Measurements from ENCODE around the gene TRPC4.
A peak's percentile ranks its signal among the peaks of the same experiment; 100 is the strongest.

Gene TRPC4

GRCh38 chr13:37868691-37869505, 674 bp downstream of the TRPC4 start:
- in situ Hi-C loops (cut with HindIII; ENCODE audit: low sequenced_read_pairs), result no loop called here
- peak; percentile 46 for DNase-seq (ENCODE audit: low read depth, low spot score)
- peak overlapping the region; percentile 70 for H3K4me3 ChIP-seq (ENCODE audit: low read depth, low read length)
- no peak for TF ChIP-seq CTCF (IDR thresholded peaks at IDR 0.05; ENCODE audit: low read depth, low read length)

GRCh38 chr13:37863708-37864107, 5.9 kb downstream of the TRPC4 start:
- no peak overlapping the region for H3K4me3 ChIP-seq (ENCODE audit: low read depth, low read length)
- no peak for TF ChIP-seq CTCF (IDR thresholded peaks at IDR 0.05; ENCODE audit: low read depth, low read length)
- in situ Hi-C loops (cut with HindIII; ENCODE audit: low sequenced_read_pairs), result no loop called here
- DNase-seq (ENCODE audit: low read depth, low spot score), result no peak

GRCh38 chr13:37835392-37835791, 34.2 kb downstream of the TRPC4 start:
- TF ChIP-seq CTCF (IDR thresholded peaks at IDR 0.05; ENCODE audit: low read depth, low read length), result no peak
- no peak overlapping the region for H3K4me3 ChIP-seq (ENCODE audit: low read depth, low read length)
- in situ Hi-C loops (cut with HindIII; ENCODE audit: low sequenced_read_pairs), result no loop called here
- DNase-seq (ENCODE audit: low read depth, low spot score), result no peak

- in situ Hi-C loops (cut with HindIII; ENCODE audit: low sequenced_read_pairs), result no loop called here
- no peak overlapping the region for H3K4me3 ChIP-seq (ENCODE audit: low read depth, low read length)
- DNase-seq (ENCODE audit: low read depth, low spot score), result no peak
- no peak for TF ChIP-seq CTCF (IDR thresholded peaks at IDR 0.05; ENCODE audit: low read depth, low read length)
Measured at GRCh38 chr13:37833411-37833810, 36.2 kb downstream of the TRPC4 start.

GRCh38 chr13:37816276-37816675, 53.3 kb downstream of the TRPC4 start:
- H3K4me3 ChIP-seq (ENCODE audit: low read depth, low read length), result no peak overlapping the region
- no peak for DNase-seq (ENCODE audit: low read depth, low spot score)
- no peak for TF ChIP-seq CTCF (IDR thresholded peaks at IDR 0.05; ENCODE audit: low read depth, low read length)
- in situ Hi-C loops (cut with HindIII; ENCODE audit: low sequenced_read_pairs), result no loop called here

- in situ Hi-C loops (cut with HindIII; ENCODE audit: low sequenced_read_pairs), result no loop called here
- no peak for DNase-seq (ENCODE audit: low read depth, low spot score)
- TF ChIP-seq CTCF (IDR thresholded peaks at IDR 0.05; ENCODE audit: low read depth, low read length), result no peak
- no peak overlapping the region for H3K4me3 ChIP-seq (ENCODE audit: low read depth, low read length)
Measured at GRCh38 chr13:37811441-37811840, 58.1 kb downstream of the TRPC4 start.

All from astrocyte of the spinal cord (primary cell).